ENCODE data around the gene SLC12A6.
"Not testable (repeated sequence)": the region's sequence is repeated elsewhere in the genome, so short reads cannot be mapped to it uniquely, and the experiment has no call there.

Gene SLC12A6

GRCh38 chr15:34248190-34248589 lies 89.4 kb downstream of the SLC12A6 start:
- DNase-seq: no peak

GRCh38 chr15:34246276-34246976 lies 91.2 kb downstream of the SLC12A6 start:
- DNase-seq: no peak

- no peak for DNase-seq
These were observed 94.4 kb downstream of the SLC12A6 start for GRCh38 chr15:34243226-34243625.

GRCh38 chr15:34242331-34242710 lies 95.3 kb downstream of the SLC12A6 start:
- DNase-seq: no peak

- no peak for DNase-seq
These were observed 95.9 kb downstream of the SLC12A6 start for GRCh38 chr15:34241376-34242330.

GRCh38 chr15:34240537-34240936 lies 97.0 kb downstream of the SLC12A6 start:
- DNase-seq: no peak

- no peak for DNase-seq
These were observed 98.3 kb downstream of the SLC12A6 start for GRCh38 chr15:34239151-34239808.

GRCh38 chr15:34233614-34234013 lies 104.0 kb downstream of the SLC12A6 start:
- no peak for DNase-seq

- DNase-seq: no peak
These were observed 113.5 kb downstream of the SLC12A6 start for GRCh38 chr15:34223904-34224596.

GRCh38 chr15:34217587-34218225 lies 119.9 kb downstream of the SLC12A6 start:
- DNase-seq: no peak

- DNase-seq: no peak
These were observed 120.9 kb downstream of the SLC12A6 start for GRCh38 chr15:34216527-34217270.

GRCh38 chr15:34214135-34214534 lies 123.4 kb downstream of the SLC12A6 start:
- DNase-seq: no peak

GRCh38 chr15:34213690-34214089 lies 123.9 kb downstream of the SLC12A6 start:
- no peak for DNase-seq

GRCh38 chr15:34209421-34210282 lies 127.9 kb downstream of the SLC12A6 start, which contains the start of gene KATNBL1:
Gene KATNBL1 (minus strand): TSS chr15:34210096. CDS start chr15:34163676, 46,420 bp downstream.
- peak; percentile 98 for DNase-seq

GRCh38 chr15:34206011-34206410 lies 131.6 kb downstream of the SLC12A6 start:
- no peak for DNase-seq

GRCh38 chr15:34203936-34204335 lies 133.6 kb downstream of the SLC12A6 start:
- DNase-seq: no peak

GRCh38 chr15:34203305-34203704 lies 134.3 kb downstream of the SLC12A6 start:
- no peak for DNase-seq

- not testable (repeated sequence) for DNase-seq
These were observed 144.3 kb downstream of the SLC12A6 start for GRCh38 chr15:34193272-34193671.

GRCh38 chr15:34188711-34189110 lies 148.9 kb downstream of the SLC12A6 start:
- DNase-seq: no peak

- no peak for DNase-seq
These were observed 151.9 kb downstream of the SLC12A6 start for GRCh38 chr15:34185666-34186065.

All from KG1 (cell line).